HG03280 (cell line): ENCODE results near the gene ZG16.
"Not testable (repeated sequence)": the region's sequence is repeated elsewhere in the genome, so short reads cannot be mapped to it uniquely, and the experiment has no call there.

ENCODE experiments used
- ATAC-seq: cut with Tn5 transposase; IDR thresholded peaks from one replicate; pipeline ENCODE4 v1.9.1; 2021; ENCODE audit warnings: mild to moderate bottlenecking, moderate library complexity; ENCODE audit not compliant: unreplicated experiment

Gene ZG16

DNA sequence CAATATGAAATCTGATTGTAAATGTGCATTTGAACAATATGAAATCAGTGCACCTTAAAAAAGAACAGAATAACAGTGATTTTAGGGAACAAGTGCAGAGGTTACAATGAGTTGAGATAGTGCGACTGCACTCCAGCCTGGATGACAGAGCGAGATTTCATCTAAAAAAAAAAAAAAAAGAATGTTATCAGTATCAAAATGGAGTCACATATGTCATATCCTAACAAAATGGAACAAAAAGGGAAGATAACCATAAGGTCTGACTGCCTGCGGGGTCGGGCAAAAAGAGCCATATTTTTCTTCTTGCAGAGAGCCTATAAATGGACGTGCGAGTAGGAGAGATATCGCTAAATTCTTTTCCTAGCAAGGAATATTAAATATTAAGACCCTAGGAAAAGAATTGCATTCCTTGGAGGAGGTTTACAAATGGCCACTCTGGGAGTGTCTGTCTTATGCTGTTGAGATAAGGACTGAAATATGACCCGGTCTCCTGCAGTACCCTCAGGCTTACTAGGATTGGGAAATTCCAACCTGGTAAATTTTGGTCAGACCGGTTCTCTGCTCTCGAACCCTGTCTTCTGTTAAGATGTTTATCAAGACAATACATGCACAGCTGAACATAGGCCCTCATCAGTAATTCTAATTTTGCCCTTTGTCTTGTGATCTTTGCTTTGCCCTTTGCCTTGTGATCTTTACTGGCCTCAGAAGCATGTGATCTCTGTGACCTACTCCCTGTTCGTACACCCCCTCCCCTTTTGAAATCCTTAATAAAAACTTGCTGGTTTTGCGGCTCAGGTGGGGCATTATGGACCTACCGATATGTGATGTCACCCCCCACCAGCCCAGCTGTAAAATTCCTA lies 5.3 kb downstream of the ZG16 start:
- ATAC-seq = not testable (repeated sequence)

GRCh38 chr16:29784157-29784556 lies 6.1 kb downstream of the ZG16 start:
- ATAC-seq = no peak

DNA sequence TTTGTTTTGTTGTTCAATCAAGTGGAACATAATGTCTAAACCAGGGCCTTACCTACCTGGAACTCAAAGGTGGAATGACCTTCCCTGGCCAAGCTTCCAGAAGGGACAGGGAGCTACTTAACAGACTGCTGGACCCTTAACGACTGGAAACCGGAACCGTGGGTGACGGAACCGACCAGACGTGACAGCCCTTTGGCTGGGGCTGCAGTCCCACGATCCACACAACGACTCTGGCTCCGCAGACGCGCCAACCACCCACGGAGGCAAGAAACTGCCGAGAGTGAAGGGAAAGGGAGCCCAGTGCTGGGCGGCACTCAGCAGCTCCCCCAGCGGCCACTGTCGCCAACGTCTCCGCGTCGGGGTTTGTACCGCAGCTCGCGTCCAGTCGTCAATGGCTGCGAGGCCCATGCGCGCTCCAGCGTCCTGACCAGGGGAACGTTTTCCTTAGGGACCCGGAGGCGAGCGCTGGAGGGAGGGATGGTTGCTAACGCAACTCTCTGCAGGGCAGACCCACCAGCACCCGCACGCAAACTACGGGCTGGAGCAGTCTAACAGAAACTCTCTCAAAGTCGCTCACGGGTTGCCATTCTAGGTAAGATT lies 6.9 kb downstream of the ZG16 start:
- no peak for ATAC-seq

DNA sequence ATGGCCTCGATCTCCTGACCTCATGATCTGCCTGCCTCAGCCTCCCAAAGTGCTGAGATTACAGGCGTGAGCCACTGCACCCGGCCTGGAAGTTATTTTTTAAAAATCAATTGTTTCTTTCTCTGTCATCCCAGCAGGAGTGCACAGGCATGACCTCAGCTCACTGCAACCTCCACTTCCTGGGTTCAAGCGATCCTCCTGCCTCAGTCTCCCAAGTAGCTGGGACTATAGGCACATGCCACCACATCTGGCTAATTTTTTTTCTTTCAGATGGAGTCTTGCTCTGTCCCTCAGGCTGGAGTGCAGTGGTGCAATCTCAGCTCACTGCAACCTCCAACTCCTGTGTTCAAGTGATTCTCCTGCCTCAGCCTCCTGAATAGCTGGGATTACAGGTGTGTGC lies 9.1 kb downstream of the ZG16 start:
- not testable (repeated sequence) for ATAC-seq

DNA sequence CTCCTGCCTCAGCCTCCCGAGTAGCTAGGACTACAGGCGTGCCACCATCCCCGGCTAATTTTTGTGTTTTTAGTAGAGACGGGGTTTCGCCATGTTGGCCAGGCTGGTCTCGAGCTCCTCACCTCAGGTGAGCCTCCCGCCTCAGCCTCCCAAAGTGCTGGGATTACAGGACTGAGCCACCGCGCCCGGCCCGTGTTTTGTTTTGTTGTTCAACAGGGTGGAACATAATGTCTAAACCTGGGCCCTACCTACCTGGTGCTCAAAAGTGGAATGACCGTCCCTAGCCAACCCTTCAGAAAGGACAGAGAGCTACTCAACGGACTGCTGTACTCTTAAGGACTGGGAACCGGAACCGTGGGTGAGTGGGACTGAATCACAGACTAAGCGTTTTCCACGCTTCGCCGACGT lies 11.7 kb downstream of the ZG16 start:
- no peak for ATAC-seq

DNA sequence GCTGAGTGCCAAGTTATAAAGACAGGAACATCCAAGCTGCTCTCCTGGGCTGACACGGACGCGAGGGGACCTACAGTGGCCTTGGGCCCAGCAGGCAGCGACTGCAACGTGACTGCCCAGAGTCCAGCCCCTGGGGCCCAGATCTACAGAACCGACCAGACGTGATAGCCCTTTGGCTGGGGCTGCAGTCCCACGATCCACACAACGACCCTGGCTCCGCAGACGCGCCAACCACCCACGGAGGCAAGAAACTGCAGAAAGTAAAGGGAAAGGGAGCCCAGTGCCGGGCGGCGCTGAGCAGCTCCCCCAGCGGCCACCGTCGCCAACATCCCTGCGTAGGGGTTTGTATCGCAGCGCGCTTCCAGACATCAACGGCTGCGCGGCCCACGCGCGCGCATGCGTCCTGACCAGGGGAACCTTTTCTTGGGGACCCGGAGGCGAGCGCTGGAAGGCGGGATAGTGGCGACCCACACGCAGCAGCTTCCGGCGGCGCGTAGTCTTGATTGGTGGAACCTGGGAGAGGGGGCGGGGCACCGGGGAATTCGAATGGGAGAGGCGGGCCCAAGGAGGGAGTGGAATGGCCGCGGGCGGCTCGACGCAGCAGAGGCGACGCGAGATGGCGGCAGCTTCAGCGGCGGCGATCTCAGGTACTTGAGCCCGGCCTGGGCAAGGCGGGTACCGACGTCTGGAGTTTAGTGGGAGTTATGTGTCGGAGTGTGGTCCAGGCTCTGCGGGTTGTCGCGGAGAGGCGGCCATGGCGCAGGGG lies 12.3 kb downstream of the ZG16 start, which contains the start of gene KIF22:
KIF22 (plus strand) TSS at position 569 of the 766 bp plus-strand sequence; CDS start at position 578, 9 bp downstream.
- ATAC-seq = peak; percentile 92

GRCh38 chr16:29790949-29791844 lies 13.1 kb downstream of the ZG16 start:
- peak; percentile 1 for ATAC-seq

- no peak for ATAC-seq
Measured at GRCh38 chr16:29791845-29792807, 14.1 kb downstream of the ZG16 start.

- ATAC-seq = not testable (repeated sequence)
Measured at GRCh38 chr16:29793153-29793552, 15.1 kb downstream of the ZG16 start.

GRCh38 chr16:29794231-29794710 lies 16.2 kb downstream of the ZG16 start:
- no peak for ATAC-seq

- no peak for ATAC-seq
Measured at GRCh38 chr16:29802416-29802935, 24.4 kb downstream of the ZG16 start.

DNA sequence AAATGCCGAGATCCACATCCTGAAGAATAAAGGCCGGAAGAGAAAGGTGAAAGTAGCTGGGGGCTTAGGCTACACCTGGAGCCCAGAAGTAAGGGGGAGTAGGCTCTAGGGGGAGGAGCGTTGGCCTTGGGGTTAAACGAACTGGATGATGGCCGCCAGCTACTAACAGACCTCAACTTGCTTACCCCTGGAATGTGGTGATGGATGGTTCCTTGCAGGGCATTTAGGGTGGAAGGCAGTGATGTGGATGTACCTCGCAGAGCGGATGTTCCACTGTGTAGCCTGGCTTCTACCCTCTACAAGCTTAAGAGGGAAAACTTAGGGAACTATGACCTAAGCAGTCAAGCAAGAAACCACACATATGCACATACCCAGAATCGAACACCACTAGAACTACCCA lies 26.0 kb downstream of the ZG16 start:
- ATAC-seq = no peak

DNA sequence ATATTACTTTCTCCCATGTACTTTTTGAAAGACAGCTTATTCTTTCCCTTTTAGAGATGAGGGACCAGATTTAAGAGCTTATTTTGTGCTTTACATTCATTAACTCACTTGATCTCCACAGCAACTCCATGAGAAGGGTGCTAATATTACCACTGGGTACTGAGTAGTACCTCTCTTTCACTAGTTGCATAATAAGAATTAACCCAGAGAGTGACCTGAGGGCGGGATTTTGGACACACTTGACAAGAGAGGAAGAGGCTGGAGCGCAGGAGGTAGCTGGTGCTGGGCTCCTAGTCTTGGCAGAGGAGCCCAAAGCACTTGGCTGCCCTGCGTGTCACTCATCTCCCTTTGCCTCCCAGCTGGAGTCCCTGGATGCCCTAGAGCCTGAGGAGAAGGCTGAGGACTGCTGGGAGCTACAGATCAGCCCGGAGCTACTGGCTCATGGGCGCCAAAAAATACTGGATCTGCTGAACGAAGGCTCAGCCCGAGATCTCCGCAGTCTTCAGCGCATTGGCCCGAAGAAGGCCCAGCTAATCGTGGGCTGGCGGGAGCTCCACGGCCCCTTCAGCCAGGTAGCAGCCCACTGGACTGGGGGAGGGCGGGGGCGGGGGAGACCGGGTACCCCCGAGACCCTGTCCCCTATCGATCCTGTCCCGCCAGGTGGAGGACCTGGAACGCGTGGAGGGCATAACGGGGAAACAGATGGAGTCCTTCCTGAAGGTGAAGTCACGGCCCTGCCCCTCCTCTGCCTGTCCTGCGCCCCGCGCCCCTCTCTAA lies 26.6 kb downstream of the ZG16 start:
- ATAC-seq = no peak

- ATAC-seq = peak; percentile 59
Measured at GRCh38 chr16:29805232-29806098, 27.4 kb downstream of the ZG16 start.

GRCh38 chr16:29806099-29806579 lies 28.1 kb downstream of the ZG16 start, which contains the start of gene MAZ:
MAZ (plus strand) TSS chr16:29806529; CDS start chr16:29806702, 173 bp downstream.
- peak; percentile 24 for ATAC-seq

GRCh38 chr16:29806641-29807425 lies 28.8 kb downstream of the ZG16 start:
- peak; percentile 1 for ATAC-seq
